IPS-20b (cell line): ENCODE measurements around the gene PWP1.
A peak's percentile ranks its signal among the peaks of the same experiment; 100 is the strongest.
"Not testable (repeated sequence)": the region's sequence is repeated elsewhere in the genome, so short reads cannot be mapped to it uniquely, and the experiment has no call there.

ENCODE experiments used
- H3K27ac ChIP-seq: one replicate; pipeline ENCODE4 v1.5.1; 2013; ENCODE audit warnings: low read length
- H3K27me3 ChIP-seq: 2 replicates; pipeline ENCODE4 v1.6.1; 2013; ENCODE audit warnings: mild to moderate bottlenecking, low read length, inconsistent platforms; ENCODE audit not compliant: insufficient read depth
- H3K36me3 ChIP-seq: 2 replicates; pipeline ENCODE4 v1.6.1; 2013; ENCODE audit warnings: low read depth, mild to moderate bottlenecking, inconsistent platforms, low read length, moderate library complexity; ENCODE audit not compliant: insufficient read depth
- H3K4me1 ChIP-seq: 2 replicates; pipeline ENCODE4 v1.6.1; 2013; ENCODE audit warnings: mild to moderate bottlenecking, control low read depth, inconsistent platforms, low read length, moderate library complexity; ENCODE audit not compliant: insufficient read depth
- H3K4me3 ChIP-seq: 2 replicates; pipeline ENCODE4 v1.5.1; 2013; ENCODE audit warnings: mild to moderate bottlenecking, low read length, inconsistent platforms
- H3K9ac ChIP-seq: 2 replicates; pipeline ENCODE4 v1.6.1; 2013; ENCODE audit warnings: low read depth, mild to moderate bottlenecking, inconsistent platforms, low read length, moderate library complexity
- H3K9me3 ChIP-seq: 2 replicates; pipeline ENCODE4 v1.6.1; 2013; ENCODE audit warnings: mild to moderate bottlenecking, low read depth, low read length, inconsistent platforms; ENCODE audit not compliant: insufficient read depth

Gene PWP1

GRCh38 chr12:107668320-107669098 is 17.1 kb upstream of the PWP1 start:
- Histone ChIP-seq H3K27me3 (0 out of 2 replicates have a peak, but pooled peaks cover 4% of the 10 kb centered on the region), H3K9me3 (no peaks in the 10 kb centered on the region), H3K36me3 (no peaks in the 10 kb centered on the region), H3K27ac (no peak overlapping the region), H3K4me1 (peaks cover 12% of the 10 kb centered on the region), H3K4me3 (no peak overlapping the region), H3K9ac (no peak overlapping the region)

DNA sequence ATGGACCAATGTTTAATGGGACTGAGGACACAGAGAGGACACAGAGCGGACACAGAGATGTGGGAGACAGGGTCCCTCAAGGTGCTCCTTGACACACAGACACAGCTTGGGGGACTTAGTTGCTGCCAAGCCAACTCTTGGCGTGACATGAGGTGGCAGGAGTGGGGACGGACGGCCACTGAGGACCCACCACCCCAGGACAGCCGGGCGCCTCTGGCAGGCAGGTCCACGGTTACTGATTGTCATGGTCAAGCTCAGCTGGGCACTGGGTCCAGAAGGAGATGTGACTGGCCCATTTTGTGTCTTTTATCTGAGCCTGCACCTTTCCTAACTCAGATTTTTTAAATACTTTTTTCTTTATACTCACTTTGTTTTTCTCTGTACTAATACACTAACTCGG is 15.7 kb upstream of the PWP1 start:
- Histone ChIP-seq H3K9ac (no peak overlapping the region), H3K4me1 (peaks cover 9% of the 10 kb centered on the region), H3K9me3 (no peaks in the 10 kb centered on the region), H3K4me3 (no peak overlapping the region), H3K27ac (no peak overlapping the region), H3K27me3 (0 out of 2 replicates have a peak, but pooled peaks cover 4% of the 10 kb centered on the region), H3K36me3 (no peaks in the 10 kb centered on the region)

- H3K36me3 ChIP-seq = no peaks in the 10 kb centered on the region
- 0 out of 2 replicates have a peak, but pooled peaks cover 4% of the 10 kb centered on the region for H3K27me3 ChIP-seq
- H3K9me3 ChIP-seq = no peaks in the 10 kb centered on the region
- H3K4me1 ChIP-seq = peaks cover 6% of the 10 kb centered on the region
- no peak overlapping the region for H3K4me3 ChIP-seq
- H3K9ac ChIP-seq = peak overlapping the region; percentile 28; the same call in 1 of the 2 replicates
- no peak overlapping the region for H3K27ac ChIP-seq
These were observed 14.5 kb upstream of the PWP1 start for GRCh38 chr12:107670999-107671643.

DNA sequence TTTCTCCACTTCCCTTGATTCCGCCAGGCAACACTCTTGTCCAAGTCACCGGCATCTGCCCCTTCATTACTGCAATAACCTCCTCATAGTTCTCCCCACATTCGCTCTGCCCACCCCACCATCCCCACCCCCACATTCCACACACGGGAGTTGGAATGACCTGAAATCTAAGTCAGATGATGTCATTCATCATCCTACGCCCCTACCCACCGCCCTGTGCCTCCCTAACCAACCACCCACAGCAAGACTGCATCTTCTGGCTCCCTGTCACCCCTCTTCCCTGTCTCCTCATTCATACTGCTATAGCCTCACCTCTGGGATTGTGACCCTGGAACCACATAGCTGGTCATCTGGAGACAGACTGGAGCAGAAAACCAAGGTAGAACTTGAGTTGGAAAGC is 7.9 kb upstream of the PWP1 start:
- Histone ChIP-seq H3K36me3 (no peaks in the 10 kb centered on the region), H3K27ac (no peak overlapping the region), H3K4me1 (no peaks in the 10 kb centered on the region), H3K27me3 (peaks cover 18% of the 10 kb centered on the region), H3K4me3 (no peak overlapping the region), H3K9me3 (no peaks in the 10 kb centered on the region), H3K9ac (no peak overlapping the region)

- no peak overlapping the region for H3K9ac ChIP-seq
- H3K4me1 ChIP-seq = no peaks in the 10 kb centered on the region
- no peaks in the 10 kb centered on the region for H3K36me3 ChIP-seq
- no peak overlapping the region for H3K4me3 ChIP-seq
- H3K27ac ChIP-seq = no peak overlapping the region
- H3K9me3 ChIP-seq = no peaks in the 10 kb centered on the region
- H3K27me3 ChIP-seq = peaks cover 18% of the 10 kb centered on the region
These were observed 6.3 kb upstream of the PWP1 start for GRCh38 chr12:107679336-107679735.

- no peak overlapping the region for H3K9ac ChIP-seq
- H3K4me3 ChIP-seq = no peak overlapping the region
- peaks cover 4% of the 10 kb centered on the region; the same call in 1 of the 2 replicates for H3K4me1 ChIP-seq
These were observed 4.2 kb upstream of the PWP1 start for GRCh38 chr12:107681455-107681835.

GRCh38 chr12:107681836-107682820 is 3.5 kb upstream of the PWP1 start:
- no peak overlapping the region for H3K9ac ChIP-seq
- peaks cover 16% of the 10 kb centered on the region for H3K27me3 ChIP-seq
- no peak overlapping the region for H3K27ac ChIP-seq
- H3K4me3 ChIP-seq = no peak overlapping the region
- H3K4me1 ChIP-seq = peaks cover 4% of the 10 kb centered on the region; the same call in 1 of the 2 replicates
- H3K36me3 ChIP-seq = no peaks in the 10 kb centered on the region
- H3K9me3 ChIP-seq = no peaks in the 10 kb centered on the region

More at GRCh38 chr12:107681455-107681835, 4.2 kb upstream of the PWP1 start:
- H3K27me3 ChIP-seq = peaks cover 18% of the 10 kb centered on the region
- no peaks in the 10 kb centered on the region for H3K9me3 ChIP-seq
- H3K36me3 ChIP-seq = no peaks in the 10 kb centered on the region
- no peak overlapping the region for H3K27ac ChIP-seq

- H3K9ac ChIP-seq = peak overlapping the region; percentile 94; the same call in 1 of the 2 replicates
- peaks cover 10% of the 10 kb centered on the region for H3K36me3 ChIP-seq
- no peaks in the 10 kb centered on the region for H3K9me3 ChIP-seq
- H3K27ac ChIP-seq = peak overlapping the region; percentile 29
- H3K4me1 ChIP-seq = peaks cover 4% of the 10 kb centered on the region; the same call in 1 of the 2 replicates
- peak overlapping the region; percentile 88; the same call in 1 of the 2 replicates for H3K4me3 ChIP-seq
- no peaks in the 10 kb centered on the region for H3K27me3 ChIP-seq
These were observed 1.4 kb upstream of the PWP1 start for GRCh38 chr12:107684029-107684795.

DNA sequence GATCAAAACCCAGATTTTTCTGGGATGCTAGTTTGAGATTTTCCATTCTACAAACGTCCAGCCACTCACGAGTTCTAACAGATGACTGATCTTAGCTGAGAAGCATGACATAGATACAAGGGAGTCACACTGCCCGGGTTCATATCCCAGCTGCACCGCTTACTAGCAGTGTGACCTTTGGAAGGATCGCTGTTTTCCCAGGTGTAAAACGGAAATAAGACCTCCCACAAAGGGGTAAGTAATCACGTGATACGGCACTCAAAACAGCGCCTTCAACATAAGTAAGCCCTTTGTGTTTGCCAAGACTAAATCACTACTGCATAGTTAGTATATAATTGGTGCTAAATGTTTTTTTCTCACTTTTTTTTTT is 624 bp upstream of the PWP1 start:
- Histone ChIP-seq H3K4me1 (peaks cover 4% of the 10 kb centered on the region; the same call in 1 of the 2 replicates), H3K27ac (peak overlapping the region; percentile 66), H3K9ac (peak overlapping the region; percentile 94), H3K4me3 (peak overlapping the region; percentile 88), H3K36me3 (peaks cover 18% of the 10 kb centered on the region), H3K27me3 (no peaks in the 10 kb centered on the region), H3K9me3 (no peaks in the 10 kb centered on the region)

DNA sequence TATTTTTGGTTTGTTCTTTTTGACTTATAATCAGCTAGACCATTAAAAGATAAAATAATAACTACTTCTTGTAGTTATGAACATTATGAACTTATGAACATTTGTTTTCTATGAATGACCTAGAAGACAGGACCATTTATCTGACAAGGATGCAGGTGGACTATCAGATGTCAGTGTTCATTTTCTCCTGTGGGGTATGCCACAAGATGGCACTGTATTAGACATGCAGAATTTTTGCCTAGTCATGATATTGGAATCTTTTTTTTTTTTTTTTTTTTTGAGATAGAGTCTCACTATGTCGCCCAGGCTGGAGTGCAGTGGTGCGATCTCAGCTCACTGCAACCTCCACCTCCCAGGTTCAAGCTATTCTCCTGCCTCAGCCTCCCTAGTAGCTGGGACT is 10.2 kb downstream of the PWP1 start:
- not testable (repeated sequence) for H3K27ac ChIP-seq, H3K4me3 ChIP-seq, H3K27me3 ChIP-seq, H3K9ac ChIP-seq, H3K9me3 ChIP-seq, H3K4me1 ChIP-seq
- H3K36me3 ChIP-seq = peaks cover 98% of the 10 kb centered on the region

DNA sequence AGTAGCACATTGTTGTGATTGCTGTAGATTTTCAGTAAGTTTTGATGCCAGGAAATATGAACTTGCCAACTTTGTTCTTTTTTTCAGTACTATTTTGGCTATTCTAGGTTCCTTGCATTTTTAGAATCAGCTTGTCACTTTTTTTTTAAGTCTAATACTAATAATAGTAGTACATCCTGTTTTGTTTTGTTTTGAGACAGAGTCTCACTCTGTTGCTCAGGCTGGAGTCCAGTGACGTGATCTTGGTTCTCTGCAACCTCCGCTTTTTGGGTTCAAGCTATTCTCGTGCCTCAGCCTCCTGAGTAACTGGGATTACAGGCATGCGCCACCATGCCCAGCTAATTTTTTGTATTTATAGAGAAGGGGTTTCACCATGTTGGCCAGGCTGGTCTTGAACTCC is 16.5 kb downstream of the PWP1 start:
- no peaks in the 10 kb centered on the region for H3K4me1 ChIP-seq
- no peaks in the 10 kb centered on the region for H3K27me3 ChIP-seq
- no peak overlapping the region for H3K4me3 ChIP-seq
- no peak overlapping the region for H3K9ac ChIP-seq
- H3K9me3 ChIP-seq = 0 out of 2 replicates have a peak, but pooled peaks cover 9% of the 10 kb centered on the region
- H3K36me3 ChIP-seq = peaks cover 83% of the 10 kb centered on the region
- no peak overlapping the region for H3K27ac ChIP-seq
